ENCODE results near the gene CRKL. TPM values are rescaled to one million over a fixed set of nuclear protein-coding genes. Genes with fewer than 3 reads are reported as not detected.

CRKL gene
- total RNA-seq, 4 donors from 2014 or later: 29.4 to 74.2 (median 57.6) TPM

GRCh38 chr22:20974336-20974955 lies 57.2 kb downstream of the CRKL start:
- H3K4me3 ChIP-seq: no peak overlapping the region
- no peaks in the 10 kb centered on the region for H3K4me1 ChIP-seq
- TF ChIP-seq CTCF (IDR thresholded peaks at IDR 0.05): no peak
- no peak for TF ChIP-seq POLR2A (IDR thresholded peaks at IDR 0.05)
- no peaks in the 10 kb centered on the region for H3K36me3 ChIP-seq
- no peak overlapping the region for H3K27ac ChIP-seq
- no peaks in the 10 kb centered on the region for H3K9me3 ChIP-seq
- no peak for DNase-seq
- no peaks in the 10 kb centered on the region for H3K27me3 ChIP-seq
- intact Hi-C loops (cut with DNase I; ENCODE audit: low total_unique reads): no loop called here

GRCh38 chr22:20975541-20976290 lies 58.5 kb downstream of the CRKL start:
- no peak overlapping the region for H3K4me3 ChIP-seq
- no peaks in the 10 kb centered on the region for H3K27me3 ChIP-seq
- TF ChIP-seq POLR2A (IDR thresholded peaks at IDR 0.05): no peak
- no peak for TF ChIP-seq CTCF (IDR thresholded peaks at IDR 0.05)
- intact Hi-C loops (cut with DNase I; ENCODE audit: low total_unique reads): no loop called here
- H3K27ac ChIP-seq: no peak overlapping the region
- H3K9me3 ChIP-seq: no peaks in the 10 kb centered on the region
- no peak for DNase-seq
- H3K36me3 ChIP-seq: no peaks in the 10 kb centered on the region
- no peaks in the 10 kb centered on the region for H3K4me1 ChIP-seq

GRCh38 chr22:20976291-20976877 lies 59.2 kb downstream of the CRKL start:
- Histone ChIP-seq H3K9me3 (no peaks in the 10 kb centered on the region), H3K4me1 (peaks cover 0 to 6% of the 10 kb centered on the region in 2 donors), H3K27ac (no peak overlapping the region), H3K4me3 (no peak overlapping the region), H3K36me3 (no peaks in the 10 kb centered on the region), H3K27me3 (no peaks in the 10 kb centered on the region)
- DNase-seq: no peak
- intact Hi-C loops (cut with DNase I; ENCODE audit: low total_unique reads): no loop called here
- no peak for TF ChIP-seq CTCF (IDR thresholded peaks at IDR 0.05)
- no peak for TF ChIP-seq POLR2A (IDR thresholded peaks at IDR 0.05)

- no peak for DNase-seq
- no peaks in the 10 kb centered on the region for H3K36me3 ChIP-seq
- H3K9me3 ChIP-seq: no peaks in the 10 kb centered on the region
- peaks cover 0 to 8% of the 10 kb centered on the region in 2 donors for H3K4me1 ChIP-seq
- no peak overlapping the region for H3K27ac ChIP-seq
- no peak overlapping the region for H3K4me3 ChIP-seq
- no peaks in the 10 kb centered on the region for H3K27me3 ChIP-seq
- no peak for TF ChIP-seq CTCF (IDR thresholded peaks at IDR 0.05)
- TF ChIP-seq POLR2A (IDR thresholded peaks at IDR 0.05): no peak
- intact Hi-C loops (cut with DNase I; ENCODE audit: low total_unique reads): no loop called here
These were observed 59.8 kb downstream of the CRKL start for GRCh38 chr22:20977019-20977418.
